D721Med (cell line): ENCODE results near the gene TXNL4B.

Source experiments
- DNase-seq: peaks from one replicate; pipeline ENCODE4 v3.0.0; 2011; ENCODE audit warnings: low spot score; ENCODE audit not compliant: insufficient read length
- FAIRE-seq: peaks from 2 replicates; lab custom pipeline; 2011; peaks lifted over from hg19 to GRCh38; lab: Jason Lieb, UNC
- CTCF ChIP-seq: IDR thresholded peaks from 2 replicates; pipeline ENCODE4 v1.5.1; 2012; ENCODE audit warnings: mild to moderate bottlenecking, control low read depth; ENCODE audit not compliant: insufficient read depth; ENCODE audit errors: missing control alignments

TXNL4B gene

GRCh38 chr16:72124761-72125634, 31.6 kb upstream of the TXNL4B start:
- peak; percentile 84 for TF ChIP-seq CTCF
- peak; percentile 30 for DNase-seq
- FAIRE-seq: no peak

- no peak for DNase-seq
Observed at GRCh38 chr16:72124148-72124547, 30.7 kb upstream of the TXNL4B start.

GRCh38 chr16:72123426-72123825, 30.0 kb upstream of the TXNL4B start:
- FAIRE-seq (no peak), DNase-seq (no peak)
- TF ChIP-seq CTCF: no peak

More at GRCh38 chr16:72124148-72124547, 30.7 kb upstream of the TXNL4B start:
- no peak for TF ChIP-seq CTCF
- FAIRE-seq: no peak

GRCh38 chr16:72122916-72123315, 29.5 kb upstream of the TXNL4B start:
- DNase-seq: no peak
- no peak for TF ChIP-seq CTCF
- no peak for FAIRE-seq

GRCh38 chr16:72122308-72122707, 28.9 kb upstream of the TXNL4B start:
- no peak for FAIRE-seq
- no peak for DNase-seq
- no peak for TF ChIP-seq CTCF

GRCh38 chr16:72120026-72120425, 26.6 kb upstream of the TXNL4B start:
- FAIRE-seq (no peak), DNase-seq (no peak)
- no peak for TF ChIP-seq CTCF

GRCh38 chr16:72113616-72113945, 20.2 kb upstream of the TXNL4B start:
- no peak for DNase-seq
- no peak for TF ChIP-seq CTCF
- no peak for FAIRE-seq
